ENCODE data around the gene HPS3. TPM values are rescaled to one million over a fixed set of nuclear protein-coding genes. Genes with fewer than 3 reads are reported as not detected.

Gene HPS3
- total and polyA plus RNA-seq, 2 experiments from 2014 or later, result 13.0 to 13.3 TPM

GRCh38 chr3:149114458-149114857, 15.0 kb upstream of the HPS3 start:
- H3K27me3 ChIP-seq, result no peaks in the 10 kb centered on the region
- TF ChIP-seq CTCF (IDR thresholded peaks at IDR 0.05; ENCODE audit: low read depth, low read length), result no peak
- DNase-seq (ENCODE audit: low read depth in 1 of 2, low spot score in 1 of 2), result peak in 1 of 2 donors; percentile 18
- no peaks in the 10 kb centered on the region for H3K36me3 ChIP-seq
- H3K27ac ChIP-seq, result no peak overlapping the region
- H3K9me3 ChIP-seq (ENCODE audit: low read depth), result no peaks in the 10 kb centered on the region
- H3K4me3 ChIP-seq, result no peak overlapping the region
- no peaks in the 10 kb centered on the region for H3K4me1 ChIP-seq (ENCODE audit: low read depth)

- Histone ChIP-seq H3K27me3 (no peaks in the 10 kb centered on the region), H3K27ac (no peak overlapping the region), H3K4me1 (ENCODE audit: low read depth) (no peaks in the 10 kb centered on the region), H3K9me3 (ENCODE audit: low read depth) (no peaks in the 10 kb centered on the region), H3K36me3 (no peaks in the 10 kb centered on the region), H3K4me3 (no peak overlapping the region)
- TF ChIP-seq CTCF (IDR thresholded peaks at IDR 0.05; ENCODE audit: low read depth, low read length), result no peak
- no peak for DNase-seq (ENCODE audit: low read depth in 1 of 2, low spot score in 1 of 2)
Observed at GRCh38 chr3:149115114-149115513, 14.3 kb upstream of the HPS3 start.

- no peak for DNase-seq (ENCODE audit: low read depth in 1 of 2, low spot score in 1 of 2)
- no peaks in the 10 kb centered on the region for H3K27me3 ChIP-seq
- H3K27ac ChIP-seq, result no peak overlapping the region
- no peaks in the 10 kb centered on the region for H3K9me3 ChIP-seq (ENCODE audit: low read depth)
- no peaks in the 10 kb centered on the region for H3K4me1 ChIP-seq (ENCODE audit: low read depth)
- no peaks in the 10 kb centered on the region for H3K36me3 ChIP-seq
- no peak overlapping the region for H3K4me3 ChIP-seq
- no peak for TF ChIP-seq CTCF (IDR thresholded peaks at IDR 0.05; ENCODE audit: low read depth, low read length)
Observed at GRCh38 chr3:149118724-149119123, 10.7 kb upstream of the HPS3 start.

GRCh38 chr3:149119466-149119865, 10.0 kb upstream of the HPS3 start:
- Histone ChIP-seq H3K4me3 (no peak overlapping the region), H3K27me3 (no peaks in the 10 kb centered on the region), H3K27ac (no peak overlapping the region), H3K36me3 (no peaks in the 10 kb centered on the region), H3K9me3 (ENCODE audit: low read depth) (no peaks in the 10 kb centered on the region), H3K4me1 (ENCODE audit: low read depth) (no peaks in the 10 kb centered on the region)
- DNase-seq (ENCODE audit: low read depth in 1 of 2, low spot score in 1 of 2), result no peak
- no peak for TF ChIP-seq CTCF (IDR thresholded peaks at IDR 0.05; ENCODE audit: low read depth, low read length)

- no peaks in the 10 kb centered on the region for H3K4me1 ChIP-seq (ENCODE audit: low read depth)
- DNase-seq (ENCODE audit: low read depth in 1 of 2, low spot score in 1 of 2), result peak; percentile 62 to 82
- peak; percentile 50 for TF ChIP-seq CTCF (IDR thresholded peaks at IDR 0.05; ENCODE audit: low read depth, low read length)
Observed at GRCh38 chr3:149120051-149120972, 9.1 kb upstream of the HPS3 start.

More at GRCh38 chr3:149120051-149120972, 9.1 kb upstream of the HPS3 start:
- no peaks in the 10 kb centered on the region for H3K27me3 ChIP-seq
- H3K4me3 ChIP-seq, result no peak overlapping the region
- H3K27ac ChIP-seq, result no peak overlapping the region
- no peaks in the 10 kb centered on the region for H3K9me3 ChIP-seq (ENCODE audit: low read depth)
- H3K36me3 ChIP-seq, result no peaks in the 10 kb centered on the region
